ENCODE results near the gene ACTR3.

Gene ACTR3

DNA sequence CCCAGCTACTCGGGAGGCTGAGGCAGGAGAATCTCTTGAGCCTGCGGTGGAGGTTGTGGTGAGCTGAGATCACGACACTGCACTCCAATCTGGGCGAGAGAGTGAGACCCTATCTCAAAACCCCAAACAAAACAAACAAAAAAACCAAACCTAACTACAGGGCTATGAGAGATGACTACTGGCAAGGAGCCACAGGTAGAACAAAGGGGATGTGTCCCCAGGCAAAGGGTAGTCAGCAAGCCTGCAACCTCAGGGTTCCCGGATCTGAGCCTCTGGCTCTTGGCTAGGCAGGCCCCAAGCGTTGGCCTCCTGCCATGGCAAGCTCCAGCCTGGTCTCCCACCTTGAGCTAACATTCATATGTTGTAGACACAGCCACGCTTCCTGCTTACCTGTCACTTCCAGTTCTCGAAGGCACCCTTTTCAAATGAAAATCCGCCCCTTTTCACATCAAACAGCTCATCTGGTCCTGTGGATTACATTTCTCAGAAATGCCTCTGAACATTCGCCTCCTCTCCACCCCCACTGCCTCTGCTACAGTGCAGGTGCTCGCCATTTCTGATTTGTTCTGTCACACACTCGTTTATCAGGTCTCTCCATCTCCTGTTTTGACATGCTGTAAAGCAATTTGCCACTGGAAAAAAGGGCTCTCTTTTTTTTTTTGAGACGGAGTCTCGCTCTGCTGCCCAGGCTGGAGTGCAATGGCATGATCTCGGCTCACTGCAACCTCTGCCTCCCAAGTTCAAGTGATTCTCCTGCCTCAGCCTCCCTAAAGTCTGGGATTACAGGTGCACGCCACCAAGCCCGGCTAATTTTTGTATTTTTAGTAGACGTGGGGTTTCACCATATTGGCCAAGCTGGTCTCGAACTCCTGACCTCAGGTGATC, 13.1 kb upstream of the ACTR3 start:
- DNase-seq = no peak

DNA sequence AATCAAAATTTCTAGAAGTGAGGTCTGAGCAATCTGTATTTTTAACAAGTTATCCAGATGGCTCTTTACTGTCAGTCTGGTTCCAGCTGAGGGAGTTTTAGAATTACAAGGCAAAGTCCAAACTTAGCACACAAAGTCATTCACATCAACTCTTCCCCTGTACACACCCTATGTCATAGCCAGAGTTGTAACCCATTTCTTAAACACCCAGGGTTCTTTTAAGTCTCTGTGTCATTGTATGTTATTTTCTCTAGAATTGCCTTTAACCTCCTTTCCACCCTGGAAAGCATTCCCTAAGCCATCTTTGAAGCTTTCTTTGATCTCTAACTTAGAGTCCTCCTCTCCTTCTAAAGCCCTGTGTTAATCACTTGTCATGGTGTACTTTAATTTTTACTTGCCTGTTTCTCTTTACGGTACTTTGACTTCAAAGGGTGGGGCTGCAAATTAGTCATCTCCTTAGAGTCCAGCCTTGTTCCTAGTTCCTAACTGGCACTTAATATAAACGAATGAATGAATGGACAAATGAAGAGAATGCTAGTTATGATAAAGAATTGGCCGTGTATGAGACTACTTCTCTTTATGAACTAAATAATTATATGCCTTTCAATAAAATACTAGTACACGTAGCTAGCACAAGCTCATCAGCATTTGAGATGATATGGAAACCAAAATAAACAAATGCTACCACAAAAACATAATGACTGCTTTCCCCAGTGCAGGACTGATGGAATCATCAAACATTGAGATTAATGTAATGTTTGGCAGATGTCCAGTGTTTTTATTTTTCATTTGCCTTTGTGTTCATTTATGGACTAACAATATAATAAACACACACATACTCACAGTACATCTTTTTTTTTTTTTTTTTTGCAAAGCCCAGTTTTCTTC, 11.9 kb upstream of the ACTR3 start:
- no peak for DNase-seq

DNA sequence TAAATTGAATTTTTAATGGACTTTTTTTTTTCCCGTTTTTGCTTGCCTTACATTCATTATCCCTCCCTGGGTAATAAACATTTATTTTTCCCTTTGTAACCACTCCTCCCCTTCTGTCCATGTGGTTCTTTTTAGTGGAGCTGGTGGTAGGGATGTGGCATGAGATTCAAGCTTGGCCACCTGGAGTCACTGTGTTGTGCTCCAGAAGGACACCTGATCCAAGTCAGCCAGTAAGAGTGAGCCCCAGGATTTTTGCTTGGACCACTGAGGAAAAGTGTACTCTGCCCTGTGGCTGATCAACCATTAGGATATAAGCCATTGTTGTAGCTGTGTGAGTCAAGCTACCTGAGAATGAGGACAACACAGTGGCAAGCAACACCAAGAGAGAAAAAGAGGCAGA, 11.1 kb upstream of the ACTR3 start:
- DNase-seq = no peak

DNA sequence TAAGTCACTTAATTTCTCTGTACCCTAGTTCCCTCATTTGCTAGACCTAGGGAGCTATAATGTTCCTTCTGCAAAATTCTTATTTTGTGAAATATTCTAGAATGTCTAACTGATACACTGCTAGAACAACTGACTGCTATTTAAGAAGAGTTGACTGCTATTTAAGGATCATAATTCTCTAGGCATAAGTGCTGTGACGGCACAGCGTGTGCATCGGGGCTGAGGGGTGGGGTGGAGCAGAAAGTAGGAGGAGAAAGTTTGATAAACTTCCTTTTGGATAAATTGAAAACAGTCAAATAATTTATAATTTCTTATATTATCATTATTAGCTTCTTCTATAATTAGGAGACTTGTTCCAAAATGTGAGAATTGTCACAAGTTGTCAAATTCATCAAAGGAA, 10.4 kb upstream of the ACTR3 start:
- no peak for DNase-seq

DNA sequence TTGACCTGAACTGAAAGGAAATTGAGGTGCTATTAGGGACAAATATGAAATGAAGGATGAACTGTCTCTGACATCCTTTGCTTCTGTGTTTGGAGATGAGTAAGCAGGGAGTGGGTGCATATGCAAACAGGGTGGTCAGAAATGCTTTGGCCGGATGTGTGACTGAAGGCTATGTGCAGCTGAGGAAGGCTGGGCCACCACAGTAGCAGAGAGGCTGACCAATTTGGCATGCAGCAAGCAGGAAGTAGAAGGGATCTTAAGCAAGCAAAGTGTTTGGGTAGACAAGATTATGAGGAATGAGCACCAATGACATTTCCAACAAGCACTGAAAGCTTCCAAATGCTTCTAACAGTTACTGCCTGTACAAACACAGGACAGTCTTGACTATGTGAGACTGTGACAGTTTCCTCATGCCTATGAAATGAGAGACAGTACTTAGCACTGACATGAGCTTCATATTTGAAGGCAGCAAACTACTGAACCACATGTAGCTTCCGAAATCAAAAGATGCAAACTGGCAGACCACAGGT, 3.3 kb upstream of the ACTR3 start:
- DNase-seq = peak; percentile 74

DNA sequence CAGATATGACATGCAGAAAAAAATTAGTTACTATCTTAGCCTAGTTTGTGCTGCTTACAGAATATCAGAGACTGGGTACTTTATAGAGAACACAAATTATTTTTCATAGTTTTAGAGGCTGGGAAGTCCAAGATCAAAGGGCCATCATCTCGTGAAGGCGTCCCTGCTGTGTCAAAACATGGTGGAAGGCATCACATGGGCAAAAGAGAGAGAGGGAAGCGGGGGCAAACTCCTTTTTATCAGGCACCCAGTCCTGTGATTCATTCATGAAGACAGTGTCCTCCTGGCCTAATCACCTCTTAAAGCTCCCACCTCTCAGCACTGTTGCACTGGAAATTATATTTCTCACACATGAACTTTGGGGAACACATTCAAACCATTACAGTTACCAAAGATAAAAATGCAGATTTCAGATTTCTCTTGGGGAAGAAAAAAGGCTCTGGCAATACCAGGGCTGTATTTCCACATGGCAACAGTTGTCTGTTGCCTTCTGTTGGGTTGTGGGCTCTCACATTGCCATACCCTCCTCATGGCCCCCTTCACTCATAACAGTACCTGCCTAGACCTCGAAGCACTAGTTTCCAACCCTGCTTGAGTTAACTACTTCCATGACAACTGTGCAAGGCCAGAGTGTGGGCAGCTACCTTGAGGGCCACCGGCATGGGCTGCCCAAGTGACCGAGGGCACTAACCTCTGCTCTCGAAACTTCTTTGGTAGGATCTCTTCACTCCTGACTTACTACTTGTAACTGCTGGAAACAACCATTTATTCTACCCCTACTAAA, 2.7 kb upstream of the ACTR3 start:
- DNase-seq = no peak

DNA sequence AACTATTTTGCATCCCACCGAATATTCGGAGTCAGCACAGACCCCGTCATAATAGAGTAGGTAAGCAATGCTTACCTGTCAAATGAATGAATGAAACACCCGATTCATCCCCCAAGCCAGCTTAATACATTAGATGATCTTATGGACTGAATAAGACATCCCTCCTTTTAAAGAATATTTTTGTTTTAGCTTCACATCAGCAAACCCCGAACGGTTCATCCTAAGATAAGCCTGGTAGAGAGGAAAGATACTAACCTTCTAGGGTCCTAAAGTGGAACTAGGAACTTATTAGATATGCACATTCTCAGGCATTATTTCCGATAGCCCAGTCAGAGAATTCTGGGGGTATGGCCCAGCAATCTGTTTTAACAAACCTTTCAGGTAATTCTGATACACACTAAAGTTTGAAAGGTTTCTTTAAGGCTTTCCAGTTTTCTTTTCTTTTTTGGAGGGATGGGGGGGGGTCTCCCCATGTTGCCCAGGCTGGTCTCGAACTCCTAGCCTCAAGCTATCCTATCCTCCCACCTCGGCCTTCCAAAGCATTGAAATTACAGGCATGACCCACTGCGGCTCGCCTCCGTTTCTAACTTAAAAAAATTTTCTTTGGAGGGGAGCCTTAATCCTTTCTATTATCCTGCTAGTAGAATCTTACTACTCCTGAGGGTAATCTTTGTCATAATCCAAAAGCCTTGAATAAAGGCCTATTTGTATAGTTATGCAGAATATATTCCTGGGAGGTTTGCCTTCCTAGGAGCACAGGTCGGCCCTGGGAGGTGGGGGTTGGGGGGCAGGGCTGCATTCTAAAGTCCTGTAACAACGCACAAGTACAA, 1.0 kb upstream of the ACTR3 start:
- DNase-seq = no peak

DNA sequence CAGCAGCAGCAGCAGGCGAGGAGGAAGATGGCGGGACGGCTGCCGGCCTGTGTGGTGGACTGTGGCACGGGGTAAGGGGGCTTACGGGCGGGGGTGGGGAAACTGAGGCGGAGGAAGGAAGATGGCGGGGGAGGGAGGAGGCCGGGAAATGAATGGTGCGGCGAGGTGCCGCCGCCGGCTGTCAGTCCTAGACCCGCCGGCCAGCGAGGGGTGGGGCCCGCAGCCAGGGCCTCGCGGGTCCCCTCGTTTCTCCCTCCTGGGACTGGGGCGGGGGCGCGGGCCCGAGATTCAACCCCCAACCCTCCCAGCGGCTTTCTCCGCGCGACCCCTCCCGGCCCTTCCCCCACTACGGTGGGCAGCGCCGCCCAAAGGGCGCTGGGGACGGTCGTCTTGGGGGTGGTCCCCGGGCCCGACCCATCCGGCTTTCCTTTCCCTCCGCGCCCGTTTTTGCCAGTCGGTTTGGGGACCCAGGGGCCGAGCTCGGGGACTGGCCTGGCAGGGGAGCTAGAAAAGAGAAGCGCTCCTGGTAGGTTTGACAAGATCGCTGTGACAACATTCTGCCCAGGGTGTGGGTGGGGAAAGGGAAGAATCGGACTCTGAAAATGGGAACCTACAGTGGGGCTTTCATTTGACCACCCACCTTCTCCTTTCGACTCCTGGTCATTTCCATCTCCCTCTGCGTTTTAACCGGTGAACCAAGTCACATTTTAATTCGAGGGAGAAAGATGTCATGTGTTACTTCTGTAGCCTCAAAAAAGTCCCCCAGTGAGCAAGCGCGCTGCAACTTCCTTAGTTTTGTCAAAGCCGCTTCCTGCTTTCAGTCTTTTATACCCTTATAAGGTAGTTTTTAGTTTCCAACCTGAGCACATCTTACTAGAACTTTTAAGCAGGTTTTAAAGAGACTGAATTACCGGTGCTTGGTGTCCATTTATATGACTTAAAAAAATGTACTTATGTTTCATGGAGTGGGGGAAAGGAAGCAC, 655 bp downstream of the ACTR3 start:
- DNase-seq = peak; percentile 83

DNA sequence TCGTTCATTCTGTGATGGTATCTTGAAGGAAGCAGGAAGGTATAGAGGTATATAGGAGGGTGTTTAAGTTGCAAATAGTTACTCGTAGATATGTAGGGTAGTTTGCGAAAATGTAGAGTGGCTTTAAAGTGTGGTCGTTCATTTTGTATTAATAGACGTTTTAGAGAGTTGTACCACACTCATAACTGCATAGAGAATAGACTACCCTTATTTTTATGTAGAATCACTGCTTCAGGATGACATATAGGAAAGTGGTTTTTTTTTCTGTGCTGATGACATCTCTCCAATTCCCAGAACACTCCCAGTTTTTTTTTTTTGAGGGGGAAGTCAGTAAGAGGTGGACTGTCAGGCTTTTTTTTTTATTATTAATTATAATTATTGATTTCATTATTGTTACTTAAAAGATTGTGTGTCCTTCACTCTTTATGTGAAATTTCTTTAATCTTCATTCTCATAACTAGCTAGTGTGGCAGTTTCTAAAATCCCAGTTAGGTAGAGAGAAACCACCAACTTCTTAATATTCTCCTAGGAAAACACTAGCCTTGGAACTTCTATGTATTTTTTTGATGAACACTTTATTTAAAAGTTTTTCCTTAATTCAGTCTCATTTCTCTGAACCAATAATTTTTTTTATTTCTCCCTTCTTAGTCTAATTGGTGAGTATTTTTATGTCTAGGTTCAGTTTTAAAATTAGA, 1.5 kb downstream of the ACTR3 start:
- DNase-seq = peak; percentile 44

DNA sequence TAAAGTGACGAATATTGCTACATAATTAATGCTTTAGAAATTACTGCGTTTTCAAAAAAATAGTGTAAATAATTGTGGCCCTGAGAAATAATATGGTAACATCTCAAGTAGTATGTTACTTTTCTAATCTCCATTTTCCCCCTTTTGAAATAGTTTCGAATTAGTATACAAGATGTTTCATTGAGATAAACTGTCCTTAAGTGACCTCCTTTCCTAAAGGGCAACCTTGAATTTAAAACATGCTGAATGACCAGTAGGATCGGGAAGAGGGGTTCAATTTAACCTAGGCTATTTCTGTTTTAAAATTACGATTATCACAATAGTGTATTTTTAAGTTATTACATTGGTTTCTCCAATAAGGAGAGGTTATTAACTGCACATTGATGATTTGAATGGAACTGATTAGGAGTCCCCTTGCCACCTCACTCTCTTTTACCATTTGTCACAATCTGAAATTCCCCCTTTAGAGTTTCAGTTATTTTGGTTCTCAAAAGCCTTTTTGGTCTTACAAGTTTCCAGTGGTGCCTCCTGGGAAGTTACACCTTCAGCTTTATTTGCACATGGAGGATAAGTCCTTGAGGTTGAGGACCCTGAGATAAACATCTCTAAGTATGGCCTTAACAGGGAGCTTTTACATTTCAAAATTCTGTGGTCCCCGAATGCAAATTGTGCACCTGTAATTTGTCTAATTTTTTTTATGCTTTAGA, 2.3 kb downstream of the ACTR3 start:
- no peak for DNase-seq

DNA sequence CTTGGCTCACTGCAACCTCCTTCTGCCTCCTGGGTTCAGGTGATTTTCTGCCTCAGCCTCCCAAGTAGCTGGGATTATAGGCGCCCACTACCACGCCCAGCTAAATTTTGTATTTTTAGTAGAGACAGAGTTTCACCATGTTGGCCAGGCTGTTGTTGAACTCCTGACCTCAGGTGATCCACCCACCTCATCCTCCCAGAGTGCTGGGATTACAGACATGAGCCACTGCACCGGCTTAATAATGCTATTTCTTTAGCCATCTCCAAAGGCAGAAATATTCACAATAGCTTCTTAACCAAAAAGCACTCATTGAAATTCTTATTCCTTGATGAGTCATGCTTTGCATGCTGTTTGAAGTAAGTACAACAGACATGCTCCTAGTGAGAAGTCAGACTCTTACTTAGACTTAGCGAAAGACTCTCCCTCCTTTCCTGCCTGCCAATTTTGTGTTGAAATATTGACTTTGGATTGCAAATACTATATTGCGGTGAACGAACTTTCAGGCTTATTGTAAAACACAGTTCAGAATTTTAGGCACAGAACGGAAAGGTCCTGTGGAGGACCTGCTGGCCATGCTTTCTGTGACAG, 4.4 kb downstream of the ACTR3 start:
- DNase-seq = peak; percentile 91

DNA sequence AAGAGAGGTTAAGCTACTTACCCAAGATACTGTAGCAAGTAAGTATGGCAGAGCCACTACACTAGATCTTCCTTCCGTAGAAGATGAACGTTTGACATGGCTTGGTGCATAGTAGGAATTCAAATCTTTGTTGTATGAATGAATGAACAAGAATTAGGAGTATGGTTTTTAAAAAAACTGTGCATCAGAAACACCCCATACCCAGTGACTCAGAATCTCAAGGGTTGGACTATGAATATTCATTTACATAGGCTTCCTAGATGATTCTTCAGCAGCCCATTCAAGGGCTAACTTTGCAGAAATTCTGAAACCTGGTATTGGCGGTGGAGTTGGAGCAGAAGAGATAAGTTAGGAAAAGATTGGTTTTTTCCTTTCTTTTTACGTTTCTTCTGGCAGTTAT, 5.4 kb downstream of the ACTR3 start:
- DNase-seq = no peak

DNA sequence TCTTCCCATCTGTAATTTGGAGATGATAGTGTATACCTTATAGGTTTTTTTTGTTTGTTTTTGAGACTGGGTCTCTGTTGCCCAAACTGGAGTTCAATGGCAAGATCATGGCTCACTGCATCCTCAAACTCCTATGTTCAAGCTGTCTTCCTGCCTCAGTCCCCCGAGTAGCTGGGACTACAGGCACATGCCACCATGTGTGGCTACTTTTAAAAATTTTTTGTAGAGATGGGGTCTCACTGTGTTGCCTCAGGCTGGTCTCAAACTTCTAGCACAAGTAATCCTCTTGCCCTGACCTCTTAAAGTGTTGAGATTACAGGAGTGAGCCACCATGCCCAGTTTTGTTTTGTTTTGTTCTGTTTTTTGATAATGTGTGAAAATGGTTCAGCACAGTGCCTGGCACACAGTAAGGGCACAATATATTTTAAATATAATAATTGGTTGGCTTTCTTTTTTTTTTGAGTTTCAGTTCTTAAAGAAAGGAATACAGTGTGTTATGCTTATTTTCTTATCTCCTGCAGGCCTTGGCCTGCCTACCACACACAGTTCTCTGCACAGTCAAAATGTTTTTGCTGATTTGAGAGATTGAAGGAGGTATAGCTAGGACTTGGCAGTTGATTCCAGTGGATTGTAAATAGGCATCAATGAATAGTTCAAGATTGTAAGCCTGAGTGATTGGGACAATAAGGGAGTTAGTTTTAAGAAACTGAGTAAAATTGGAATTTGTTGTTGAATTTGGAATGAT, 6.1 kb downstream of the ACTR3 start:
- no peak for DNase-seq

DNA sequence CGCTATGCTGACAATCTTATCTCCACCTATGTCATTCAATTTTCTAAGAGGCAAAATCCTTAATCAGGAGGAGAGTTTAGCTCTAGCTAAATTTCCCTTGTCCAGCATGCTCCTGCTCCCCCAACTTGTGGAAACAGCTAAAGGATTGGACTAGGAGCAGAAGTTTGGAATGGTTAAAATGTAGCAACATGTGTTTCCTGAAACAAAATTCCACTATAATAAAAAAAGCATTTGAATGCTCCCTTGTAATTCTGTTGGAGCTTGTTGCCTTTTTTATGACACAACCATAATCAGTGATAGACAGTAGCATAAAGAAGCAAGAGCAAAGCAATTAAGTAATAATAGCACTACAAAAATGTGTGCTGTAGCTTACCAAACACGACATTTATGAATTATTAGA, 6.9 kb downstream of the ACTR3 start:
- DNase-seq = peak; percentile 52

DNA sequence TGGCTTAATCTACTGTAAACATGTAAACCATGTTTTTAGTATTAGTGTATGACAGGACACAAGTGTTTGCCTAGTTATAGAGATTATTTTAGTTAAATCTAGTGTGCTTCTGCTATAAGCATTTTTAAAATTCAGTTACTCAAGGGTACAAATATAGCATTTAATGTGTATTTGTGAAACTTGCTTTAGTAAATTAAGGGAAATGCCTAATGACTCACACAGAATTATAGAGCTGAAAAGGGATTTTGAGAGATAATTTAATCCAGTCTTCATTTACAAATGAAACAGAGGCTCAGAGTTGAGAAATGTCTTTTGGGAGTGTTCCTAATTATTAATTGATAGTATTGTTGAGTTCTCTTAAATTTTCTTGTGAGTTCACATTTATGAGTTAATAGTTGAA, 8.2 kb downstream of the ACTR3 start:
- DNase-seq = no peak

DNA sequence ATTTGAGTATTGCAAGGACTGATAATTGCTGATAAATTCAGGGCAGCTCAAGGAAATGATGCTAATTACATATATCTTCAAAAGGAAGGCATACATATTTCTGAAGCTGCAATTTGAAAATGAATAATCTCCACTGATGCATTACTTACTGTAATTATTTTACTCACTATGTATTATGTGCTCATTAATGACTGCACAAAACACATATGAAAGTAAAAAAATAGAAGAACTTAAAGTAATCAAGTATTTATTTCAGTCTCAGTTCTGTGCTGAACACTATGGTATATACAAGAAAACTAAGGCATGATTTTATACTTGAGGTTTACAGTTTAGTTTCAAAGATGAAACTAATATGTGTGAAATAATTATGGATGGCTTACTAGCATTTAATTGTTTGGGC, 9.3 kb downstream of the ACTR3 start:
- no peak for DNase-seq

DNA sequence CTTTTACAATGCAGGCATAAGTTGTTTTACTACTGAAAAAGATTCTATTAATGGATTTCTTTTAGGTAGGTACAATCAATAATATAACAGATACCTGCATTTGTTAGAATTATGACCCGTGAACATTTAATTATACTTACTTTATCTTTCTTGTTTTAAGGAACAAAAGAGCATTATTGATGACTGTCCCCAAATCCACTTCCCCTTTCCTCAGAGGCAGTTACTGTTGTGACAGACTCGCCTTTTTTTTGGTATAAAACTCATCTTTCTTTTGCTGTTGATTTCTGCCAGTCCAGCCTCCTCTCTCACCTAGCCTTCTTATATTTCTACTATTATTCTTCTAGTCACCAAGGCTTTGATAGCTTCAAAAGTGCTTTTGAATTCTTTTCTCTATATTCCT, 12.1 kb downstream of the ACTR3 start:
- no peak for DNase-seq

DNA sequence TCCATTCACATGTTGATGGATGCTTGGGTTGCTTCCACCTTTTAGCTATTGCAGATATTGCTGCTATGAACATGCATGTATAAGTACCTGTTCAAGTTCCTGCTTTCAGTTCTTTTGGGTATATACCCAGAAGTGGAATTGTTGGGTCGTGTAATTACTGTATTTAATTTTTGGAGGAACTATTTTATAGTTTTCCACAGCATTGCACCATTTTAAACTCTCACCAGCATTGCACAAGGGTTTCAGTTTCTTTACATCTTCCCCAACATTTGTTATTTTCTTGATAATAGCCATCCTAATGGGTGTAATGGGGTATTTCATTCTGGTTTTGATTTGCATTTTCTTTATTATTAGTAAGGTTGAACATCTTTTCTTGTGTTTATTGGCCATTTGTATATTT, 16.0 kb downstream of the ACTR3 start:
- no peak for DNase-seq
